Upper lobe of right lung (tissue), 1 donor: Measurements from ENCODE around the gene PSMB10. TPM values are rescaled to one million over a fixed set of nuclear protein-coding genes. Genes with fewer than 3 reads are reported as not detected.
A peak's percentile ranks its signal among the peaks of the same experiment; 100 is the strongest.

ENCODE experiments used
- ATAC-seq: fragments of 200-7000 bp; cut with Tn5 transposase; one replicate; pipeline ENCODE4 v1.9.1; 2020; ENCODE audit warnings: mild to moderate bottlenecking, moderate library complexity
- DNase-seq: peaks from one replicate; pipeline ENCODE4 v3.0.0-alpha.2; 2020
- H3K27ac ChIP-seq: fragments of 200-600 bp; one replicate; pipeline ENCODE4 v1.8.0; 2022
- H3K27me3 ChIP-seq: fragments of 200-600 bp; one replicate; pipeline ENCODE4 v1.8.0; 2022; ENCODE audit warnings: mild to moderate bottlenecking
- H3K36me3 ChIP-seq: fragments of 200-600 bp; one replicate; pipeline ENCODE4 v1.8.0; 2022
- H3K4me1 ChIP-seq: fragments of 200-600 bp; one replicate; pipeline ENCODE4 v1.8.0; 2022
- H3K4me3 ChIP-seq: fragments of 200-600 bp; one replicate; pipeline ENCODE4 v1.8.0; 2022; ENCODE audit warnings: mild to moderate bottlenecking
- H3K9me3 ChIP-seq: fragments of 200-600 bp; one replicate; pipeline ENCODE4 v1.8.0; 2022
- intact Hi-C: fragments of 100-400 bp; cut with DNase I; formaldehyde crosslinking; loops from one replicate; pipeline ENCODE4 v1.11.0; 2022
- total RNA-seq: library from RNA; stranded (reverse); fragmentation: NEBNext Ultra II Directional; extraction: Animal tissue kit (Norgen Biotek cat#: 25700); gene quantifications from one replicate; pipeline ENCODE4 v1.2.1, GENCODE V29; 2021
- TF ChIP-seq, protein P1 (sequence below): fragments of 200-600 bp; IDR thresholded peaks from one replicate; pipeline ENCODE4 v1.8.0; 2022; ENCODE audit warnings: antibody characterized with exemption
- donor health status: DM: no; HTN: yes; CAD: no; lungs with severe emphysema.

PSMB10 gene
- total RNA-seq, 1 donor from 2014 or later = 71.6 TPM

DNA sequence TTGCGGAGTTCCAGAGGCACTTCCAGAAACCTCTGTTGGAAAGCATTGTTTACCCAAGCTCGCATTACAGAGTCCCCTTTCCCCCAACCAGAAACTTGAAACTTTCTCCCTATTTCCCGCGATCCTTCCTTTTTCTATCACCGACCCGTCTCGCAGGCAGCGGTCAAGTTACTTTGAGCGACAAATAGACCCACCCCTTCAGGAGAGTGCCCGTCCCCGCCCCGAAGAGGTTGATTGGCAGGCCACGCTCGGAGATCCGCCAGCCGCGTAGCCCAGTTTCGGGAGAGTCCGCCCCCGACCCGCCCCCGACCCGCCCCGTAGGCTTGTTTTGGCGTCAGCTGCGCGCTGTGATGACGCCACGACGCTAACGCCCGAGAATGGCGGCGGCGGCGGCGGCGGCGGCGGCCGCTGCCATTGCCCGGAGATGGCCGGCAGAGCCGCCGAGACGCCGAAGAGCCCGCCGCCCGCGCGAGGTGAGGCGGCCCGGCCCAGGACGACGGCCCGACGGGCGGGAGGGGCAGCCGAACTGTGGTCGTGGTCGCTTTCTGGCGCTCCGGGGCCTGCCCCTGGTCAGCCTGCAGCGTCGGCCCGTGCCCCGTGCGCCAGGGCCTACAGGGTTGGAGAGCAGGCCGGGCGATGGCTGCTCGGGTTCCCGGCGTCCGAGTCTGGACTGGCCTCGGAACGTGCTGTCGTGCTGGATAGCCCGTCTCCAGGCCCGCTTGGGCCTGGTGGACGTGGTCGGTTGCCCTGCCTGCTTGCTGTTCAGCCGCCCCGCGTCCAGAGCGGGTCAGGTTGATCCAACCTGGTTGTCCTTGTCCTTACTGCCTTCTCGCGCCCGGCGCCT is 43.5 kb downstream of the PSMB10 start, which contains the start of gene PSKH1:
Gene PSKH1, plus strand, starts transcription at position 356 of the 844 bp plus-strand sequence. CDS start 15,496 bp downstream, outside the sequence.
- TF ChIP-seq, protein P1, sequence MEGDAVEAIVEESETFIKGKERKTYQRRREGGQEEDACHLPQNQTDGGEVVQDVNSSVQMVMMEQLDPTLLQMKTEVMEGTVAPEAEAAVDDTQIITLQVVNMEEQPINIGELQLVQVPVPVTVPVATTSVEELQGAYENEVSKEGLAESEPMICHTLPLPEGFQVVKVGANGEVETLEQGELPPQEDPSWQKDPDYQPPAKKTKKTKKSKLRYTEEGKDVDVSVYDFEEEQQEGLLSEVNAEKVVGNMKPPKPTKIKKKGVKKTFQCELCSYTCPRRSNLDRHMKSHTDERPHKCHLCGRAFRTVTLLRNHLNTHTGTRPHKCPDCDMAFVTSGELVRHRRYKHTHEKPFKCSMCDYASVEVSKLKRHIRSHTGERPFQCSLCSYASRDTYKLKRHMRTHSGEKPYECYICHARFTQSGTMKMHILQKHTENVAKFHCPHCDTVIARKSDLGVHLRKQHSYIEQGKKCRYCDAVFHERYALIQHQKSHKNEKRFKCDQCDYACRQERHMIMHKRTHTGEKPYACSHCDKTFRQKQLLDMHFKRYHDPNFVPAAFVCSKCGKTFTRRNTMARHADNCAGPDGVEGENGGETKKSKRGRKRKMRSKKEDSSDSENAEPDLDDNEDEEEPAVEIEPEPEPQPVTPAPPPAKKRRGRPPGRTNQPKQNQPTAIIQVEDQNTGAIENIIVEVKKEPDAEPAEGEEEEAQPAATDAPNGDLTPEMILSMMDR = no peak
- intact Hi-C loops = no loop called here
- peak within 1 kb of the TSS; percentile 97 for H3K27ac ChIP-seq
- no peaks in the 10 kb centered on the region for H3K36me3 ChIP-seq
- peaks cover 28% of the 10 kb centered on the region for H3K4me1 ChIP-seq
- H3K4me3 ChIP-seq = peak within 1 kb of the TSS; percentile 88
- ATAC-seq (peak; percentile 99), DNase-seq (peak; percentile 99)
- H3K27me3 ChIP-seq = no peaks in the 10 kb centered on the region
- H3K9me3 ChIP-seq = no peaks in the 10 kb centered on the region

DNA sequence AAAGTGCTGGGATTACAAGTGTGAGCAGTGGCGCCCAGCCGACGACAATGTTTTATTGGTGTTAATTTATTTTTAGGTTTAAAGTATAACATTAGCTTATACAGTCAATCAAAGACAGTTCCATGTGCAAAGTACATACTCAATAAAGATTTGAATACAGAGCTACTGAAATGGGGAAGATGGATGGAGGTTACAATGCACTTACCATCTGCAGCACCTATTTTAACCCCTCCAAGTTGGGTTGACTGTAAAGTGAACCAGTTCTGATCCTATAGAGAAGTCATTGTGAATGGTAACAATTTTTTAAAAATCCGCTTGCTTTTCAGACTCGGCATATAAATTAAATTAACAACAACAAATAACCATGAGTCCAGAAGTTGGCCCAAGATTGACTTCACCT is 44.3 kb downstream of the PSMB10 start:
- peak overlapping the region; percentile 88 for H3K4me3 ChIP-seq
- ATAC-seq (no peak), DNase-seq (no peak)
- no peaks in the 10 kb centered on the region for H3K27me3 ChIP-seq
- H3K36me3 ChIP-seq = no peaks in the 10 kb centered on the region
- TF ChIP-seq, protein P1 = no peak
- intact Hi-C loops = no loop called here
- peaks cover 28% of the 10 kb centered on the region for H3K4me1 ChIP-seq
- no peaks in the 10 kb centered on the region for H3K9me3 ChIP-seq
- peak overlapping the region; percentile 97 for H3K27ac ChIP-seq

DNA sequence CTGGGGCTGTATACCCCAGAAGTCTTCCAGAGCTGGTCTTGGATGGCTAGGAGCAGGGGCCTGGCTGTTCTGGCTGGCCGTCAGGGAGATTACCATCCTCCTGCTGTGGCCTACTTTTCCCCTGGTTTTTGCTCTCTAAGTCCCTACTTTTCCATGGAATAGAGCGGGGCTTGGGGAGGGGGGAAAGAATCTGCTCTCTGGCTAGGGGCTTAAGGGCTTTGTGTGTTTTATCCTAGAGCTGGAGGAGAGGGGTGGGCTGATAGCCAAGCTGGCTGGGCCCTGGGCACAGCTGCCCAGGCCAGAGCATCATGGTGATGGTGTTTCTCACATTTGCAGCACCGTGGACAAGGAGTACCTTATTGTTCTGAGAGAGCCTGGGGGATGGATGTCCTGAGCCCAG is 48.3 kb downstream of the PSMB10 start:
- intact Hi-C loops = loop anchor here (10.0 kb wide), 1 partner anchor 156 kb away; no protein-coding TSS in a partner anchor

DNA sequence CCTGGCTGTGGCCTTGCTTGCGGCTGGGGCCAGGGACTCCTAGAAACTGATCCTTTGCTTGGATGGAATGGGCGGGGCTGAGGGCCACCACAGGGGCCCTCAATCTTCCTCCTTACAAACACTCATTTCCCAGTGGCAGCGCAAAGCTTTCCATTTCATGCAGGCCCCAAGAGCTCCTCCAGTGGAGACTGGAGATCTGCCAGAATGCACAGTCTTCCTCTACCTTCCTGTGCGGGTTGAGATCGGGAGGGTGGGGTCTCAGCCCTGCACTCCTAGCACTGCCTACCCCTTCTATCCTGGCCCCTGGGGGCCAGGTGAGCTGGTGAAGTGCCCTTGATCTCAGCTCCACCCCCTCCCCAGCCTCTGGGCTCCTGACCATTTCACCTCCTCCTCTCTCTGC is 50.3 kb downstream of the PSMB10 start:
- Histone ChIP-seq H3K4me3 (no peak overlapping the region), H3K27me3 (no peaks in the 10 kb centered on the region), H3K9me3 (no peaks in the 10 kb centered on the region), H3K36me3 (peaks cover 29% of the 10 kb centered on the region), H3K4me1 (peaks cover 4% of the 10 kb centered on the region), H3K27ac (no peak overlapping the region)
- TF ChIP-seq, protein P1 = no peak
- DNase-seq (peak; percentile 68), ATAC-seq (peak; percentile 40)
- intact Hi-C loops = loop anchor here (10.0 kb wide), 1 partner anchor 158 kb away; no protein-coding TSS in a partner anchor

More for the DNA sequence above, 48.3 kb downstream of the PSMB10 start:
- Histone ChIP-seq H3K4me1 (peaks cover 9% of the 10 kb centered on the region), H3K9me3 (no peaks in the 10 kb centered on the region), H3K27me3 (no peaks in the 10 kb centered on the region), H3K27ac (no peak overlapping the region), H3K4me3 (no peak overlapping the region), H3K36me3 (peaks cover 10% of the 10 kb centered on the region)
- ATAC-seq (no peak), DNase-seq (no peak)
- TF ChIP-seq, protein P1 = no peak

DNA sequence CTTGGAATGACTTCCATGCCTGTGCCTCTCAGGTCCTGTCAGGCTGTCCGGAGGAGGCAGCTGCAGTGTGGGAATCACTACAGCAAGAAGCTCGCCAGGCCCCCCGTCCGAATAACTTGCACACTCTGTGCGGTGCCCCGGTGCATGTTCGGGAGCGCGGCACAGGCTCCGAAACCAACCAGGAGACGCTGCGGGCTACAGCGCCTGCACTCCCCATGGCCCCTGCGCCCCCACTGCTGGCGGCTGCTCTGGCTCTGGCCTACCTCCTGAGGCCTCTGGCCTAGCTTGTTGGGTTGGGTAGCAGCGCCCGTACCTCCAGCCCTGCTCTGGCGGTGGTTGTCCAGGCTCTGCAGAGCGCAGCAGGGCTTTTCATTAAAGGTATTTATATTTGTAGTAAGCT is 50.7 kb downstream of the PSMB10 start:
- DNase-seq = no peak
- intact Hi-C loops = loop anchor here (10.0 kb wide), 1 partner anchor 159 kb away; no protein-coding TSS in a partner anchor

More for the DNA sequence above, 50.7 kb downstream of the PSMB10 start:
- TF ChIP-seq, protein P1 = no peak
- ATAC-seq = no peak
- Histone ChIP-seq H3K27me3 (no peaks in the 10 kb centered on the region), H3K9me3 (no peaks in the 10 kb centered on the region), H3K4me3 (no peak overlapping the region), H3K36me3 (peaks cover 33% of the 10 kb centered on the region), H3K4me1 (peaks cover 4% of the 10 kb centered on the region), H3K27ac (no peak overlapping the region)
